Measurements from ENCODE around the gene PLXNA2. TPM values are rescaled to one million over a fixed set of nuclear protein-coding genes. Genes with fewer than 3 reads are reported as not detected.

The PLXNA2 gene
- total and polyA plus RNA-seq, 7 donors: 2.4 to 16.1 (median 6.4) TPM

DNA sequence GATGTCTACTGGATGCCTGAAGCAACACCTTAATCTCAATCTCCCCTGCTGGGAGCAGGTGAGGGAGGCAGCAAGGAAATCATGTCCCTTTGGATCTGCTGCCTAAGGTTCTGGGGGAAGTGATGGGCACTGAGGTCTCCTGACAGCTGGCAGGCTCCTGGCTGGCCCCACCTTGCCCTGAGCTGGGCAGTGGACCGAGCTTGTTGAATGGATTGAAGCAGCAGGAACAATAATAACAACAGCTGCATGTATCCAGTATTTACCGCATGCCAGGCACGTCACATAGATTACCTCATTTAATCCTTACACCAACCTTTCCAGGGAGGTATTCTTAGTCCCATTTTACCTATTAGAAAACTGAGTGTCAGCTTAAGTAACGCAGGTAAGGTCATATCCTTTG is 133.9 kb downstream of the PLXNA2 start:
- 81 to 89% methylated on average over 4 of the region's 4 CpGs for WGBS, 2 donors
- Histone ChIP-seq H3K4me1 (peaks cover 0 to 9% (median 9%) of the 10 kb centered on the region in 4 donors), H3K27me3 (no peaks in the 10 kb centered on the region), H3K36me3 (no peaks in the 10 kb centered on the region), H3K4me3 (no peak overlapping the region), H3K9me3 (no peaks in the 10 kb centered on the region), H3K27ac (no peak overlapping the region)
- intact Hi-C loops (cut with DNase I): no loop called here
- TF ChIP-seq, protein P1, sequence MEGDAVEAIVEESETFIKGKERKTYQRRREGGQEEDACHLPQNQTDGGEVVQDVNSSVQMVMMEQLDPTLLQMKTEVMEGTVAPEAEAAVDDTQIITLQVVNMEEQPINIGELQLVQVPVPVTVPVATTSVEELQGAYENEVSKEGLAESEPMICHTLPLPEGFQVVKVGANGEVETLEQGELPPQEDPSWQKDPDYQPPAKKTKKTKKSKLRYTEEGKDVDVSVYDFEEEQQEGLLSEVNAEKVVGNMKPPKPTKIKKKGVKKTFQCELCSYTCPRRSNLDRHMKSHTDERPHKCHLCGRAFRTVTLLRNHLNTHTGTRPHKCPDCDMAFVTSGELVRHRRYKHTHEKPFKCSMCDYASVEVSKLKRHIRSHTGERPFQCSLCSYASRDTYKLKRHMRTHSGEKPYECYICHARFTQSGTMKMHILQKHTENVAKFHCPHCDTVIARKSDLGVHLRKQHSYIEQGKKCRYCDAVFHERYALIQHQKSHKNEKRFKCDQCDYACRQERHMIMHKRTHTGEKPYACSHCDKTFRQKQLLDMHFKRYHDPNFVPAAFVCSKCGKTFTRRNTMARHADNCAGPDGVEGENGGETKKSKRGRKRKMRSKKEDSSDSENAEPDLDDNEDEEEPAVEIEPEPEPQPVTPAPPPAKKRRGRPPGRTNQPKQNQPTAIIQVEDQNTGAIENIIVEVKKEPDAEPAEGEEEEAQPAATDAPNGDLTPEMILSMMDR (IDR thresholded peaks at IDR 0.05): no peak
- no peak for TF ChIP-seq EP300 (IDR thresholded peaks at IDR 0.05)
- no peak for TF ChIP-seq POLR2AphosphoS5 (IDR thresholded peaks at IDR 0.05)
- TF ChIP-seq POLR2A (IDR thresholded peaks at IDR 0.05): no peak
- DNase-seq: no peak

DNA sequence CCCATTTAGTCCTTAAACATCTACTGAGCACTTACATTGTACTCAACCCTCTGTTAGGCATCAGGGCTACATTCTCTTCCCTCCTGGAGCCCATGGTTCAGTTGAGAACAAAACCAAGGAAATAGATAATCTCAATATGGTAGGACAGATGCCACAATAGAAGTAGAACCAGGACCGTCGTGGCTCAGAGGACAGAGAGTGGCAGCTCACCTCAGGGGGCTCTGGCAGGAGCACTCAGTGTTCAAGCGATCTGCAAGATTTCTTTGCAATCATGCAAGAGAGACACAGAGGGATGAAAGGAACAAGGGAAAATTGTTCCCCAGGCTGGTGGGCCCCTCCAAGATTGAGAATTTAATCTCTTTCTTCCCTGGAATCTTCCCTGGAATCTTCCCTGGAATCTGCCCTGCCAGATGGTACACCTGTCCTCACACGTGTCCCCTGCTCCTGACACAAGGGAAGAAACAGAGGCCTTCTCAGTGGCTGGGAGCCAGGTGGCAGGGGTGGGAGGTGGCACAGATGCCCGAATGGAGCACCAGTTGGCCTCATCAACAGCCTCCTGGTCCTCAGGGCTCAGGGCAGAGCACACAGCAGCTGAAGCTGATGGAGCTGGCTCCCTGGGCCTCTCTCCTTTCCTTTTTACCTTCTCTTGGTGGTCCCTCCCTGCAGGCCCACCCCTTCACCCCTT is 135.4 kb downstream of the PLXNA2 start:
- Histone ChIP-seq H3K4me3 (no peak overlapping the region), H3K4me1 (peaks cover 0 to 9% (median 9%) of the 10 kb centered on the region in 4 donors), H3K27me3 (no peaks in the 10 kb centered on the region), H3K36me3 (no peaks in the 10 kb centered on the region), H3K9me3 (no peaks in the 10 kb centered on the region), H3K27ac (no peak overlapping the region)
- WGBS, 2 donors: 91 to 94% methylated on average over 5 of the region's 5 CpGs
- DNase-seq: no peak
- TF ChIP-seq POLR2A (IDR thresholded peaks at IDR 0.05) (no peak), EP300 (IDR thresholded peaks at IDR 0.05) (no peak), POLR2AphosphoS5 (IDR thresholded peaks at IDR 0.05) (no peak)
- TF ChIP-seq, protein P1 (IDR thresholded peaks at IDR 0.05): no peak
- intact Hi-C loops (cut with DNase I): no loop called here

DNA sequence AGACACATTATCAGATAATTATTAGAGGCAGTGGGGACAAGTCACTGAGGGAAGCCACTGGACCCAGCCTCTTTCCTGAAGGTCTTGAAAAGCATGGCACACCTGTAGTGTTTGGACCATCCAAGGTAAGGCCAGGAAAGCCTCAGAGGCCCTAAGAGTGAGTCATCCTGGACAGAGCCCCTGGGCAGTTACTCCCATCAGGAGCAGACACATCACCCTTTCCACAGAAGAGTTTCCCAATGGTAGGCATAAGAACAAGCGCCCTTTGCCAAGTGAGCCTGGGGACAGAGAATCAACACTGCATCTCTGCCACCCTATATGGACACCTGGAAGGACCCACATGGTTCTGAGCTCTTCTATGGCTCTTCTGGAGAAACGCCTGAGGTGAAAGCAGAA is 136.0 kb downstream of the PLXNA2 start:
- no peaks in the 10 kb centered on the region for H3K27me3 ChIP-seq
- DNase-seq: no peak
- no peak for TF ChIP-seq EP300 (IDR thresholded peaks at IDR 0.05)
- TF ChIP-seq, protein P1 (IDR thresholded peaks at IDR 0.05): no peak
- TF ChIP-seq POLR2AphosphoS5 (IDR thresholded peaks at IDR 0.05): no peak
- no peak for TF ChIP-seq POLR2A (IDR thresholded peaks at IDR 0.05)
- WGBS, 2 donors: 95 to 96% methylated on average over 2 of the region's 2 CpGs
- no peak overlapping the region for H3K4me3 ChIP-seq
- intact Hi-C loops (cut with DNase I): no loop called here
- no peaks in the 10 kb centered on the region for H3K9me3 ChIP-seq
- H3K36me3 ChIP-seq: no peaks in the 10 kb centered on the region
- peaks cover 0 to 9% (median 9%) of the 10 kb centered on the region in 4 donors for H3K4me1 ChIP-seq
- H3K27ac ChIP-seq: peak overlapping the region in 1 of 4 donors; percentile 5

DNA sequence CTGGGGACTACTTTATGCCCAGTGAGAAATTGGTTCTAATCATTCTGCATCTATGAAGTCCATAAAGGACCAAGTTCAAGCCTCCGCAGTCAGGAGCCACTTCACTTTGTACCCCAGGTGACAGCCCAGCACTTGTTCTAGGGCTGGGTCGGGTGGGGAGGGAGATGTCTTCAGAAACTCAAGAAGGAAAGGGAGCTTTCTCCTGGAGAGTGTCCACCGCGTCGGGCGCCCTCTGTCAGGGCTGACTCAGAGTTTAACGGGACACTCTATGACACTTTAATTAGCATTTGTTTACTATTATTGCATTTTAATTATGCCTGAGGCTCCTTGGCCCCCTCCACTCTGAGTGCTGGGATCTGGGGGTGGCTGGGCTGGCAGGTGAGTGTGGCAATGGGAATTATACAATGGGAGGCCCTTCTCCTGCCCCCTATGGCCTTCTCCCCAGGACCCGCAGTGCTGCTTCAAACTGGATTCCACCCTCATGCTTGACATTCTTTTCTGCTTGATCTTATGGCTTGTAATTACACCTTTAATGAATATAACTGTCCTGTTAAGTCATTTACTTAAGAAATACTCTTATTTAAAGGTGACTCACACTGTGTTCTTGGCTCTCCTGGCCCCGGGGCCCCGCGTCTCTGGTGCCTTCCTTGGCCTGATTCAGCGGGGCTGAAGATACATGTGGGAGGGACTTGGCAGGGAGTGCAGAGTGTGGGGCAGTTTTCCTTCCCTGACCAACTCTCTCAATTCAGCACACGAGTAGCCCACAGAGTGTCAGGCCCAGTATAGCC is 136.6 kb downstream of the PLXNA2 start:
- DNase-seq: no peak
- no peaks in the 10 kb centered on the region for H3K9me3 ChIP-seq
- no peaks in the 10 kb centered on the region for H3K27me3 ChIP-seq
- H3K27ac ChIP-seq: peak overlapping the region in 1 of 4 donors; percentile 5
- H3K4me3 ChIP-seq: no peak overlapping the region
- 67 to 82% methylated on average over 13 of the region's 13 CpGs for WGBS, 2 donors
- intact Hi-C loops (cut with DNase I): no loop called here
- no peaks in the 10 kb centered on the region for H3K36me3 ChIP-seq
- peaks cover 0 to 9% (median 9%) of the 10 kb centered on the region in 4 donors for H3K4me1 ChIP-seq
- TF ChIP-seq, protein P1 (IDR thresholded peaks at IDR 0.05): no peak
- no peak for TF ChIP-seq EP300 (IDR thresholded peaks at IDR 0.05)
- TF ChIP-seq POLR2AphosphoS5 (IDR thresholded peaks at IDR 0.05): no peak
- no peak for TF ChIP-seq POLR2A (IDR thresholded peaks at IDR 0.05)
